ENCODE results near the gene DTNA.
A peak's percentile ranks its signal among the peaks of the same experiment; 100 is the strongest.

DTNA gene

DNA sequence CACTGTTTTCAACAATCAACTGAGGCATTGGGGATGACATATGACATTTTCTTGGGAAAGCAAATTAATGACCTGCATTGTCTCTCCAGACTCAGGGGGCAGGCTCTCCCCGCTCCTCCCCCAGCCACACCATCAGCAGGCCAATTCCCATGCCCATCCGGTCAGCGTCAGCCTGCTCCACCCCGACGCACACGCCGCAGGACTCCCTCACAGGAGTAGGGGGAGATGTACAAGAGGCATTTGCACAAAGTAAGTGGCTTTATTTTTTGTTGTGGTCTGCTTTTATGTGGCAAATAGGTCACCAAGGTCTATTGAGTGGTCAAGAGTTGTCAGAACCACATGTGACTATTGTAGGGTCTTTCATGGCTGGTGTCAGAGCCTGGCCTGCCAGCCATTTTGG lies 165.1 kb downstream of the DTNA start:
- no peak for TF ChIP-seq CTCF (IDR thresholded peaks at IDR 0.05; ENCODE audit: low read depth, low read length)
- DNase-seq (ENCODE audit: extremely low read depth, low read depth), result no peak

DNA sequence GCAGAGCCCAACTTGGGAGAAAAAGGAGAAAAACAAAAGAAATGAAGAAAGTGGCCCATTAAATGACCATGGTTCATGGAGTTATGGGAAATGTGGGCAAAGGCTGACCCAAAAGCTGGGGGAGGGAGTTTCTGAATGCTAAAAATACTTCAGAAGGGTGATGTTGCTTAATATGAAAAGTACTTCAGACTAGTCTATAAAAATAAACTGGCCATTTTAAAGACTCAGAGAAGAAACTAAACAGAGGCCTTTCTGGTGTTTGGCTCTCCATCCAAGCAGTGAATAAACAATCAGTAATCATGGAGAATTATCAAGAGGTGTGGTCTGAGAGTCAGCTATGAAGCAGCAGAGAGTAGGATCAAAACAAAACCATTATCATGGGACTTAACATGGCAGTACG lies 170.3 kb downstream of the DTNA start:
- TF ChIP-seq CTCF (IDR thresholded peaks at IDR 0.05; ENCODE audit: low read depth, low read length), result no peak

GRCh38 chr18:34880882-34881834 lies 171.1 kb downstream of the DTNA start:
- TF ChIP-seq CTCF (IDR thresholded peaks at IDR 0.05; ENCODE audit: low read depth, low read length), result peak; percentile 18
- no peak for DNase-seq (ENCODE audit: extremely low read depth, low read depth)

More for the DNA sequence above, 170.3 kb downstream of the DTNA start:
- DNase-seq (ENCODE audit: extremely low read depth, low read depth), result no peak

GRCh38 chr18:34884436-34884835 lies 174.3 kb downstream of the DTNA start:
- DNase-seq (ENCODE audit: extremely low read depth, low read depth), result no peak
- TF ChIP-seq CTCF (IDR thresholded peaks at IDR 0.05; ENCODE audit: low read depth, low read length), result no peak

- DNase-seq (ENCODE audit: extremely low read depth, low read depth), result no peak
- TF ChIP-seq CTCF (IDR thresholded peaks at IDR 0.05; ENCODE audit: low read depth, low read length), result no peak
These were observed 176.1 kb downstream of the DTNA start for GRCh38 chr18:34886177-34886576.

GRCh38 chr18:34887881-34888580 lies 177.9 kb downstream of the DTNA start:
- DNase-seq (ENCODE audit: extremely low read depth, low read depth), result no peak

More at GRCh38 chr18:34887881-34888580, 177.9 kb downstream of the DTNA start:
- TF ChIP-seq CTCF (IDR thresholded peaks at IDR 0.05; ENCODE audit: low read depth, low read length), result no peak

Measured in AG09319 (cell line).